GM23338 (cell line): ENCODE data around the gene PCSK4.

Source experiments
- CREB1 ChIP-seq: fragments of 250-450 bp; sonication (Bioruptor Pico); IDR thresholded peaks from 2 replicates; pipeline ENCODE4 v1.5.0; 2020; ENCODE audit warnings: low read depth, mild to moderate bottlenecking, moderate library complexity
- EZH2 ChIP-seq: fragments of 200-600 bp; sonication (generic); IDR thresholded peaks from one replicate; pipeline ENCODE4 v1.8.0; 2017; ENCODE audit warnings: antibody characterized with exemption, mild to moderate bottlenecking, low read depth; ENCODE audit not compliant: unreplicated experiment
- EZH2phosphoT487 ChIP-seq: fragments of 200-600 bp; sonication (generic); IDR thresholded peaks from one replicate; pipeline ENCODE4 v1.8.1; 2018; ENCODE audit warnings: antibody characterized with exemption; ENCODE audit not compliant: unreplicated experiment
- JUNB ChIP-seq: IDR thresholded peaks from one replicate; pipeline ENCODE4 v1.6.1; 2016; ENCODE audit warnings: antibody characterized with exemption; ENCODE audit not compliant: unreplicated experiment
- NANOG ChIP-seq: IDR thresholded peaks from 2 replicates; pipeline ENCODE4 v1.6.1; 2016; ENCODE audit warnings: antibody characterized with exemption, borderline replicate concordance
- POLR2AphosphoS5 ChIP-seq: IDR thresholded peaks from 2 replicates; pipeline ENCODE4 v1.6.1; 2016; ENCODE audit warnings: antibody characterized with exemption, low read depth
- ZNF331 ChIP-seq: fragments of 250-450 bp; sonication (Bioruptor Pico); IDR thresholded peaks from 2 replicates; pipeline ENCODE4 v1.5.0; 2020; ENCODE audit warnings: low read depth, mild to moderate bottlenecking, moderate library complexity
- TF ChIP-seq, protein P1 (sequence below), 2 experiments: fragments of 200-600 bp in 1 of 2; sonication (generic) in 1 of 2; conservative IDR thresholded peaks; 2 replicates each; pipeline versions ENCODE4 v1.5.1 to v1.6.1; 2016 to 2017; ENCODE audit warnings: antibody characterized with exemption in 2 of 2, low read depth in 2 of 2, mild to moderate bottlenecking in 2 of 2, moderate library complexity in 1 of 2
- TF ChIP-seq, protein P2 (sequence below): IDR thresholded peaks from one replicate; pipeline ENCODE4 v1.6.1; 2018; ENCODE audit warnings: antibody characterized with exemption; ENCODE audit not compliant: unreplicated experiment
- TF ChIP-seq, protein P3 (sequence below): IDR thresholded peaks from 2 replicates; pipeline ENCODE4 v1.6.1; 2016; ENCODE audit warnings: antibody characterized with exemption

DNA sequence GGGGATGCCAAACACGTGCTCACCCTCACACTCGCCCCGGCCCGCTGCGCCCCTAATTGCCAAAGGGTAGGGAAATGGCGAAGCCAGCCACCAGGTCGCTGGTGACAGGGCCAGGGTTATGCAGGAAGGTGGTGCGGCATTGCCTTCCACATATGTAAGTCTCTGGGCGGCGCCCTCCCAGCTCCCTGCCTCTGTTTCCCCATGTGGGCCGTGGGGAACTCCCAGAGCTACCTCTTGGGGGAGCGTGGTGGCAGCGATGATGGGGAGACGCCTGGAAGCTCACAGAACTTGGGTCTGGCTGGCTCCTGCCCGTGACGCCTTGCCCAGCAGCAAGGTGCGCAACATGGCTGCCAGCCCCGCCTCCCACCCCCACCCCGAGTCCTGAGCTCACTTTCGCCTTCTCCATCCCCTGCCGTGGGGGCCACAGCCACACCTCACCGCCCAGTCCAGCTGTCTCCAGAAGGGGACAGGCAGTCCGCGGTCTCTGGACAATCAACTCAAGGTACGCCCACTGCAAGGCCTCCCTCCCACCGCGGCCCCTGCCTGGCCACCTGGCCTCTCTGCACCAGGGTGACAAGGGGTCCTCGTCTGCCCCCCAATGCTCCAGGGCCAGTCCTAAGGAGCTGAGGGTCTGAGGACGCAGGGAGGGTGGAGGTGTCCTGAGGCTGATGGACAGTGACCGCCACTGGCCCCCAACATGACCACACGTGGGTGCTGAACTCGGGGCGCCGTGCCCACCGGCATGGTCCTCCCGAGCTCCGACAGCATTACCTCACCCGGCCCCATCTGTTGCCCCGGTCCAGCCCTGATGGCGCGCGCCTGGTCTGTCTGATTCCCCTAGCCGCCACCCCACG, 17.7 kb downstream of the PCSK4 start:
- TF ChIP-seq, protein P1, sequence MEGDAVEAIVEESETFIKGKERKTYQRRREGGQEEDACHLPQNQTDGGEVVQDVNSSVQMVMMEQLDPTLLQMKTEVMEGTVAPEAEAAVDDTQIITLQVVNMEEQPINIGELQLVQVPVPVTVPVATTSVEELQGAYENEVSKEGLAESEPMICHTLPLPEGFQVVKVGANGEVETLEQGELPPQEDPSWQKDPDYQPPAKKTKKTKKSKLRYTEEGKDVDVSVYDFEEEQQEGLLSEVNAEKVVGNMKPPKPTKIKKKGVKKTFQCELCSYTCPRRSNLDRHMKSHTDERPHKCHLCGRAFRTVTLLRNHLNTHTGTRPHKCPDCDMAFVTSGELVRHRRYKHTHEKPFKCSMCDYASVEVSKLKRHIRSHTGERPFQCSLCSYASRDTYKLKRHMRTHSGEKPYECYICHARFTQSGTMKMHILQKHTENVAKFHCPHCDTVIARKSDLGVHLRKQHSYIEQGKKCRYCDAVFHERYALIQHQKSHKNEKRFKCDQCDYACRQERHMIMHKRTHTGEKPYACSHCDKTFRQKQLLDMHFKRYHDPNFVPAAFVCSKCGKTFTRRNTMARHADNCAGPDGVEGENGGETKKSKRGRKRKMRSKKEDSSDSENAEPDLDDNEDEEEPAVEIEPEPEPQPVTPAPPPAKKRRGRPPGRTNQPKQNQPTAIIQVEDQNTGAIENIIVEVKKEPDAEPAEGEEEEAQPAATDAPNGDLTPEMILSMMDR (conservative IDR thresholded peaks at IDR 0.05; ENCODE audit: low read depth in 2 of 2) = no peak
- TF ChIP-seq EZH2phosphoT487 (no peak), POLR2AphosphoS5 (no peak), EZH2 (no peak), ZNF331 (no peak), JUNB (no peak), CREB1 (no peak), NANOG (no peak)
- TF ChIP-seq, protein P2, sequence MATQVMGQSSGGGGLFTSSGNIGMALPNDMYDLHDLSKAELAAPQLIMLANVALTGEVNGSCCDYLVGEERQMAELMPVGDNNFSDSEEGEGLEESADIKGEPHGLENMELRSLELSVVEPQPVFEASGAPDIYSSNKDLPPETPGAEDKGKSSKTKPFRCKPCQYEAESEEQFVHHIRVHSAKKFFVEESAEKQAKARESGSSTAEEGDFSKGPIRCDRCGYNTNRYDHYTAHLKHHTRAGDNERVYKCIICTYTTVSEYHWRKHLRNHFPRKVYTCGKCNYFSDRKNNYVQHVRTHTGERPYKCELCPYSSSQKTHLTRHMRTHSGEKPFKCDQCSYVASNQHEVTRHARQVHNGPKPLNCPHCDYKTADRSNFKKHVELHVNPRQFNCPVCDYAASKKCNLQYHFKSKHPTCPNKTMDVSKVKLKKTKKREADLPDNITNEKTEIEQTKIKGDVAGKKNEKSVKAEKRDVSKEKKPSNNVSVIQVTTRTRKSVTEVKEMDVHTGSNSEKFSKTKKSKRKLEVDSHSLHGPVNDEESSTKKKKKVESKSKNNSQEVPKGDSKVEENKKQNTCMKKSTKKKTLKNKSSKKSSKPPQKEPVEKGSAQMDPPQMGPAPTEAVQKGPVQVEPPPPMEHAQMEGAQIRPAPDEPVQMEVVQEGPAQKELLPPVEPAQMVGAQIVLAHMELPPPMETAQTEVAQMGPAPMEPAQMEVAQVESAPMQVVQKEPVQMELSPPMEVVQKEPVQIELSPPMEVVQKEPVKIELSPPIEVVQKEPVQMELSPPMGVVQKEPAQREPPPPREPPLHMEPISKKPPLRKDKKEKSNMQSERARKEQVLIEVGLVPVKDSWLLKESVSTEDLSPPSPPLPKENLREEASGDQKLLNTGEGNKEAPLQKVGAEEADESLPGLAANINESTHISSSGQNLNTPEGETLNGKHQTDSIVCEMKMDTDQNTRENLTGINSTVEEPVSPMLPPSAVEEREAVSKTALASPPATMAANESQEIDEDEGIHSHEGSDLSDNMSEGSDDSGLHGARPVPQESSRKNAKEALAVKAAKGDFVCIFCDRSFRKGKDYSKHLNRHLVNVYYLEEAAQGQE = no peak
- TF ChIP-seq, protein P3, sequence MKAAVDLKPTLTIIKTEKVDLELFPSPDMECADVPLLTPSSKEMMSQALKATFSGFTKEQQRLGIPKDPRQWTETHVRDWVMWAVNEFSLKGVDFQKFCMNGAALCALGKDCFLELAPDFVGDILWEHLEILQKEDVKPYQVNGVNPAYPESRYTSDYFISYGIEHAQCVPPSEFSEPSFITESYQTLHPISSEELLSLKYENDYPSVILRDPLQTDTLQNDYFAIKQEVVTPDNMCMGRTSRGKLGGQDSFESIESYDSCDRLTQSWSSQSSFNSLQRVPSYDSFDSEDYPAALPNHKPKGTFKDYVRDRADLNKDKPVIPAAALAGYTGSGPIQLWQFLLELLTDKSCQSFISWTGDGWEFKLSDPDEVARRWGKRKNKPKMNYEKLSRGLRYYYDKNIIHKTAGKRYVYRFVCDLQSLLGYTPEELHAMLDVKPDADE = no peak
